GM13976 (cell line): Measurements from ENCODE around the gene OSBPL9.

Experiments
- DNase-seq: peaks from one replicate; pipeline ENCODE4 v3.0.0; 2012; ENCODE audit warnings: low spot score
- in situ Hi-C: fragments of 300-500 bp; cut with MboI; formaldehyde crosslinking; loops from one replicate; pipeline ENCODE4 v1.12.0; 2022; ENCODE audit warnings: low sequenced_read_pairs, mixed read lengths, inconsistent platforms; ENCODE audit not compliant: unreplicated experiment
- TF ChIP-seq, protein P1 (sequence below): IDR thresholded peaks from 2 replicates; pipeline ENCODE4 v1.5.1; 2012; ENCODE audit warnings: borderline replicate concordance, mild to moderate bottlenecking; ENCODE audit not compliant: insufficient read depth; ENCODE audit errors: extremely low read depth, missing control alignments, control extremely low read depth

The OSBPL9 gene

GRCh38 chr1:51583532-51583931 is 33.4 kb upstream of the OSBPL9 start:
- TF ChIP-seq, protein P1, sequence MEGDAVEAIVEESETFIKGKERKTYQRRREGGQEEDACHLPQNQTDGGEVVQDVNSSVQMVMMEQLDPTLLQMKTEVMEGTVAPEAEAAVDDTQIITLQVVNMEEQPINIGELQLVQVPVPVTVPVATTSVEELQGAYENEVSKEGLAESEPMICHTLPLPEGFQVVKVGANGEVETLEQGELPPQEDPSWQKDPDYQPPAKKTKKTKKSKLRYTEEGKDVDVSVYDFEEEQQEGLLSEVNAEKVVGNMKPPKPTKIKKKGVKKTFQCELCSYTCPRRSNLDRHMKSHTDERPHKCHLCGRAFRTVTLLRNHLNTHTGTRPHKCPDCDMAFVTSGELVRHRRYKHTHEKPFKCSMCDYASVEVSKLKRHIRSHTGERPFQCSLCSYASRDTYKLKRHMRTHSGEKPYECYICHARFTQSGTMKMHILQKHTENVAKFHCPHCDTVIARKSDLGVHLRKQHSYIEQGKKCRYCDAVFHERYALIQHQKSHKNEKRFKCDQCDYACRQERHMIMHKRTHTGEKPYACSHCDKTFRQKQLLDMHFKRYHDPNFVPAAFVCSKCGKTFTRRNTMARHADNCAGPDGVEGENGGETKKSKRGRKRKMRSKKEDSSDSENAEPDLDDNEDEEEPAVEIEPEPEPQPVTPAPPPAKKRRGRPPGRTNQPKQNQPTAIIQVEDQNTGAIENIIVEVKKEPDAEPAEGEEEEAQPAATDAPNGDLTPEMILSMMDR, result no peak
- in situ Hi-C loops, result no loop called here
- DNase-seq, result no peak

- in situ Hi-C loops, result no loop called here
- TF ChIP-seq, protein P1, result no peak
- DNase-seq, result no peak
These were observed 32.9 kb upstream of the OSBPL9 start for GRCh38 chr1:51584021-51584420.

- TF ChIP-seq, protein P1, result no peak
- no peak for DNase-seq
- in situ Hi-C loops, result no loop called here
These were observed 24.2 kb upstream of the OSBPL9 start for GRCh38 chr1:51592711-51593110.

- DNase-seq, result no peak
- TF ChIP-seq, protein P1, result no peak
- in situ Hi-C loops, result no loop called here
These were observed 22.2 kb upstream of the OSBPL9 start for GRCh38 chr1:51594716-51595115.

DNA sequence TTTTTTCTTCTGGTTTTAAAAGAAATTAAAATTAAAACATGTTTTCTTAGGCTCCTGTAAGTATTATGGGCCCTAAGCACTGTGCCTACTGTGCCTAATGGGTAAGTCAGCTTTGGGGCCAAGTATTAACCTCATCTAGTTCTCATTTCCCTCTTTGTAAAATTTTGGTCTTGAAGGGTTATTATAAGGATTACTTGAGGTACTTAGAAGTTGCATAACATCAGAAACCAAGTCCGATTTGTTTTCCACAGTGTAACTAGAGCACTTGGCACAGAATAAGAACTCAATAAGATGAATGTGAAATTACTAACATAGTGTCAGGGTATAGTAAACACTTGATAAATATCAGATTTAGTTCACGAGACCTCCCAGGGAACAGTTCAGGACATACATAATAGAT is 16.4 kb upstream of the OSBPL9 start:
- no peak for DNase-seq
- TF ChIP-seq, protein P1, result no peak
- in situ Hi-C loops, result no loop called here

DNA sequence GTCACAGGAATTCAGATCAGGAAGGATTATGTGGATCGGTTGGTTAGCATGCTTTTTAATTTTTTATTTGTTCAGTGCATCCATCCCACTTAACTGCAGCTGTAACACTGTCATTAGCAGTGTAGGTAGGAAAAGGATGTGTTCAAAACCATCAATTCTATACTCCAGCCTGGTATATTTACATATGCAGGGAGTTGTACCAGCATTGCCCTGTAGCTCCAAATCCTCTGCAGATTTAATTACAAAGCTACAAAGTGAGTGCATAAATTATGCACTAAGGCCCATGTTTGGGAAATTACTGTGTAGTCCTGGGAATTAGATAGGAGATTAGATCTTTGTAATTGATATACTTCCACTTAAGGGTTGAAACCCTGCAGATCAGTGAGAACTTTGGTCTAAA is 15.9 kb upstream of the OSBPL9 start:
- TF ChIP-seq, protein P1, result no peak
- in situ Hi-C loops, result no loop called here

More for the DNA sequence above, 15.9 kb upstream of the OSBPL9 start:
- DNase-seq, result no peak
